Fibroblast of pulmonary artery (primary cell): Measurements from ENCODE around the gene ANXA8.

ENCODE experiments used
- DNase-seq: peaks from one replicate; pipeline ENCODE4 v3.0.0-alpha.2; 2010; ENCODE audit warnings: low read depth
- H3K4me3 ChIP-seq: replicated peaks from 2 replicates; pipeline ENCODE4 v1.5.1; 2011; ENCODE audit warnings: low read depth, mild to moderate bottlenecking, control low read depth, low read length, moderate library complexity
- CTCF ChIP-seq: IDR thresholded peaks from 2 replicates; pipeline ENCODE4 v1.5.1; 2011; ENCODE audit warnings: mild to moderate bottlenecking, control low read depth, low read length, inconsistent platforms; ENCODE audit errors: missing control alignments

The ANXA8 gene

GRCh38 chr10:47452495-47453140 lies 31.3 kb downstream of the ANXA8 start:
- DNase-seq, result no peak
- H3K4me3 ChIP-seq, result no peak overlapping the region
- TF ChIP-seq CTCF, result no peak

- DNase-seq, result no peak
- no peak overlapping the region for H3K4me3 ChIP-seq
- TF ChIP-seq CTCF, result no peak
Measured at GRCh38 chr10:47451998-47452494, 31.9 kb downstream of the ANXA8 start.

GRCh38 chr10:47451273-47451997 lies 32.5 kb downstream of the ANXA8 start:
- H3K4me3 ChIP-seq, result no peak overlapping the region
- TF ChIP-seq CTCF, result no peak
- no peak for DNase-seq

- no peak overlapping the region for H3K4me3 ChIP-seq
- TF ChIP-seq CTCF, result no peak
- no peak for DNase-seq
Measured at GRCh38 chr10:47450442-47450841, 33.5 kb downstream of the ANXA8 start.

- H3K4me3 ChIP-seq, result no peak overlapping the region
- no peak for TF ChIP-seq CTCF
- DNase-seq, result no peak
Measured at GRCh38 chr10:47449979-47450378, 33.9 kb downstream of the ANXA8 start.

GRCh38 chr10:47449102-47449978 lies 34.6 kb downstream of the ANXA8 start:
- TF ChIP-seq CTCF, result no peak
- DNase-seq, result no peak
- H3K4me3 ChIP-seq, result no peak overlapping the region
